HG03280 (cell line): ENCODE measurements around the gene DNAJC5.
"Not testable (repeated sequence)": the region's sequence is repeated elsewhere in the genome, so short reads cannot be mapped to it uniquely, and the experiment has no call there.

ENCODE experiments used
- ATAC-seq: cut with Tn5 transposase; IDR thresholded peaks from one replicate; pipeline ENCODE4 v1.9.1; 2021; ENCODE audit warnings: mild to moderate bottlenecking, moderate library complexity; ENCODE audit not compliant: unreplicated experiment

The DNAJC5 gene

GRCh38 chr20:63903796-63904561 is 9.1 kb downstream of the DNAJC5 start:
- no peak for ATAC-seq

DNA sequence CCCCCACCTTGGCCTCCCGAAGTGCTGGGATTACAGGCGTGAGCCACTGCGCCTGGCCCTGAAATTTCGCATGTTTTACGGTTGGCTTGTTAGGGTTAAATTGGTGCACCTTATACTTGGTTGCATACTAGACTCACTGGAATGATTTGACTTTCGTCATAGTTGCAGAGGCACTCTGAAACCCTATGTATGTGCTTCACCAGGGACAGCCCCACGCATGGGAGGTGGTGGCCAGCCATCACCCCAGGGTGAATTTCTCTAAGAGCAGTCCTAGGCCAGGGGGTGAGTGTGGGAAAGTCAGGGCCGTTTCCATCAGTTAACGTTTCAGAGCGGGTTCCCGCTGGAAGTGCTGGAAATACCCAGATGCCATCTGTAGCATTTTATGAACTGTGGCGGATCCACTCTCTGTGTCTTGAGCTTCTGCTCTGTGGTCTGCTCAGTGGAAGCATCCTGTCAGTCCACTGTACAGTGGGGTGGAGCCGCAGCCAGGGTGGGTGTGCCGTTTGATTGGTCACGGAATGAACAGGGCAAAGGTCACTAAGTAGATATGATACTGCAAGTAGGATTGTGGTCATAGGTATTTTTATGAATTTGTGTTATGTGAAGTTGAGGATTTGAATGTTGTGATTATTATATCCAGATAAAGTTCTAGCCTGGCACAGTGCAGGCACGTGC is 13.2 kb downstream of the DNAJC5 start:
- ATAC-seq = no peak

- ATAC-seq = no peak
Observed at GRCh38 chr20:63911176-63911575, 16.2 kb downstream of the DNAJC5 start.

DNA sequence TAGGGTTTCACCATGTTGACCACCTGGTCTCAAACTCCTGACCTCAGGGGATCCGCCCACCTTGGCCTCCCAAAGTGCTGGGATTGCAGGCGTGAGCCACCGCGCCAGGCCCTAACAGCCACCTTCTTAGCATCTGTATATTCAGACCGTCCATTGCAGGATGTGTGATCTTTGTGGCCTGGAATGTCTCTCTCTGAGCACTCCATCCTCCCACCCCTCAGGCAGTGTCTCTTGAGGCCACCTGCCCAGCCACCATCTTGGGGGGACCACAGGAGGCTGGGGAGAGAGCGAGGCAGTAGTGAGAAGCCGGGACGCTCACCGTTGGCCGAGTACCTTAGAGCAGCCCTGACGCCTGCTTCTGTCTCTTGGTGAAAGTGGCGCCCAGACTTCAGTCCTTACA is 18.8 kb downstream of the DNAJC5 start:
- no peak for ATAC-seq

DNA sequence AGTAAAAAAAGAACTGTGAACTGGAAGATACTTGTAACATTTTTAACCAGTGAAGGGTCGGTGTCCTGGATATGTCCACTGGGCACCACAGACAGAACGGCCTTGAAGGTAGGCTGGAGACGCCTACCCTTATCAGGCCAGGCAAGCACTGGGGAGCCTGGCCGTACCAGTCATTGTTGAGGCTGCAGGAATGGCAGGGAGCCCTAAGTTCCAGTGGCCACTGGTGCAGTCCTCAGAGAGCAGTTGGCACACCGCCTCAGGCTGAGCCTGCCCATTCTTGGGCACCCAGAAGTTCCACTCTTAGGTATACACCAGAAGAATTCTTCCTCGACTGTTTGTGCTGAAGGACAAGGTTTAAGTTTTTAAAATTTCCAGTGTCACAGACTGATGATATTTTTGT is 20.5 kb downstream of the DNAJC5 start:
- no peak for ATAC-seq

DNA sequence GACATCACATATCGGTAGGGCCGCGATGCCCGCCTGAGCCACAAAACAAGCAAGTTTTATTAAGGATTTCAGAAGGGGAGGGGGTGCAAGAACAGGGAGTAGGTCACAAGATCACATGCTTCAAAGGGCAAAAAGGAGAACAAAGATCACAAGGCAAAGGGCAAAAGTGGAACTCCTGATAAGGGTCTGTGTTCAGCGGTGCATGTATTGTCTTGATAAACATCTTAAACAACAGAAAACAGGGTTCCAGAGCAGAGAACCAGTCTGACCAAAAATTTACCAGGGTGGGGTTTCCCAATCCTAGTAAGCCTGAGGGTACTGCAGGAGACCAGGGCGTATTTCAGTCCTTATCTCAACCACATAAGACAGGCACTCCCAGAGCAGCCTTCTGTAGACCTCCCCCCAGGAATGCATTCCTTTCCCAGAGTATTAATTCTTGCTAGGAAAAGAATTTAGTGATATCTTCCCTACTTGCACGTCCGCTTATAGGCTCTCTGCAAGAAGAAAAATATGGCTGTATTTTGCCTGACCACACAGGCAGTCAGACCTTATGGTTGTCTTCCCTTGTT is 21.5 kb downstream of the DNAJC5 start:
- not testable (repeated sequence) for ATAC-seq

- ATAC-seq = no peak
Observed at GRCh38 chr20:63917811-63918210, 22.9 kb downstream of the DNAJC5 start.

DNA sequence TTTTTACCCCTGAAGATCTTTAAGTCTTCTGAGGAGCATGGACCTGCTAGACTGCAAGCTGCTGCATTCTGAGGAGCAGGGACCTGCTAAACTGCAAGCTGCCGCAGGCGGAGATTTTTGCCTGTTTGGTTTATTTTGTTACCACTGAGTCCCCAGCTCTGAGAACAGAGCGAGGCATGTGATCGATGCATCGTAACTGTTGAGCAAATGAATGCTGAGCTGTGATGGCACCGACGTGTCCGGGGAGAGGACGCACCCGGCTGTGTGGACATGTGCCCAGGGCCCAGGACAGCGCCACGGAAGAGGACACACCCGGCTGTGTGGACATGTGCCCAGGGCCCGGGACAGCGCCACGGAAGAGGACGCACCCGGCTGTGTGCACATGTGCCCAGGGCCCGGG is 24.2 kb downstream of the DNAJC5 start:
- ATAC-seq = no peak

DNA sequence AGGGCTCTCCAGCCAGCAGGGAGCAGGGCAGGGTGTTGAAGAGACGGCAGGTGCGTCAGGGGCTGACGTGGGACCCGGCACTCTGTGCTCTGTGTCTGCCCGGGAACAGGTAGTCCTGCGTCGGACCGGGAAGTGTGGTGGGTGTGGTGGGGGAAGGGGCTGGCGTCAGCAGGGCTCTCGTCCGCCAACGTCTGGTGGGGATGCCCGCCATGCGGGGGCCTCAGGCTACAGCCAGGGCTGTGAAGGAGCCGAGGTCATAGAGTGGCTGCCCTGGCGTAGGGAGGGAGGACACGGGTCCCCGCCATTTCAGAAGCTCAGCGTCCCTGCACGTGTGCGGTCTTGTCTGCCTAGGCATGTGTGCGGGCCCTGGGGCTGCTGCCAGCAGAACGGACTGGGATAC is 25.3 kb downstream of the DNAJC5 start:
- ATAC-seq = no peak

- ATAC-seq = no peak
Observed at GRCh38 chr20:63923651-63924050, 28.7 kb downstream of the DNAJC5 start.

- ATAC-seq = no peak
Observed at GRCh38 chr20:63924241-63924640, 29.3 kb downstream of the DNAJC5 start.

- ATAC-seq = no peak
Observed at GRCh38 chr20:63926298-63926697, 31.4 kb downstream of the DNAJC5 start.

GRCh38 chr20:63929071-63929470 is 34.1 kb downstream of the DNAJC5 start:
- no peak for ATAC-seq

DNA sequence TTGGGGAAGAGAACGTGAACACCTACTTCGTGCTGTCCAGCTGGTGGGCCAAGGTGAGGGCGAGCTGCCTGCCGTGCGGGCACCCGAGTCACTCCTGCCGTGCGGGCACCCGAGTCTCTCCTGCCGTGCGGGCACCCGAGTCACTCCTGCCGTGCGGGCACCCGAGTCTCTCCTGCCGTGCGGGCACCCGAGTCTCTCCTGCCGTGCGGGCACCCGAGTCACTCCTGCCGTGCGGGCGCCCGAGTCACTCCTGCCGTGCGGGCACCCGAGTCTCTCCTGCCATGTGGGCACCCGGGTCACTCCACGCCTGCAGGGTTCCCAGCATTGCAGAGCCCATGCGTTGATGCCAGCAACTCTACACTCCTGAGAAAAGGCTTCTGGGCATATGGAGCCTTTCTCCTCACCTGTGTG is 34.6 kb downstream of the DNAJC5 start:
- not testable (repeated sequence) for ATAC-seq

DNA sequence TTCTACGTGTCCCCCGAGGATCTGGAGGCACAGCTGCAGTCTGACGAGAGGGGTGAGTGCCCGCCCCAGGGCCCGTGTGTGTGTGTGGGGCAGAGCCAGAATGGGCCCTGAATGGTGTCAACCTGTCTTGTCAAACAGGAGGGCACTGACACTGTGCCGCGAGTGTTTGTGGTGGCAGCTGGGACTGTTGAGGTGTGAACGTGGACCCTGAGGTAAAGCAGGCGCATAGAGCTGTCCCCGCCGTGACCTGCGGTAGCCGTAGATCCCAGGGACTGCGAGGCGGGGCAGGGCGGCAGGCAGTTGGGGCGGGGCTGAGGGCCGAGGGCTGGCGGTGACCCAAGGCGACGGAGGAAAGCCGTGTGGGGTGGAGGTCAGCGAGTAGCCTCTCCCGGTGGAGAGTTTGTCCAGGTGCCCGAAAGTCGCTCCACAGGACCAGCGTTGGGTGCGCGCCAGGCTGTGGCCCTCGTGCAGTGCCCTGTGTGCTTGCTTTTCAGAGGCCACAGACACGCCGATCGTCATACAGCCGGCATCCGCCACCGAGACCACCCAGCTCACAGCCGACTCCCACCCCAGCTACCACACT is 36.1 kb downstream of the DNAJC5 start:
- no peak for ATAC-seq

- ATAC-seq = no peak
Observed at GRCh38 chr20:63931735-63932134, 36.8 kb downstream of the DNAJC5 start.

DNA sequence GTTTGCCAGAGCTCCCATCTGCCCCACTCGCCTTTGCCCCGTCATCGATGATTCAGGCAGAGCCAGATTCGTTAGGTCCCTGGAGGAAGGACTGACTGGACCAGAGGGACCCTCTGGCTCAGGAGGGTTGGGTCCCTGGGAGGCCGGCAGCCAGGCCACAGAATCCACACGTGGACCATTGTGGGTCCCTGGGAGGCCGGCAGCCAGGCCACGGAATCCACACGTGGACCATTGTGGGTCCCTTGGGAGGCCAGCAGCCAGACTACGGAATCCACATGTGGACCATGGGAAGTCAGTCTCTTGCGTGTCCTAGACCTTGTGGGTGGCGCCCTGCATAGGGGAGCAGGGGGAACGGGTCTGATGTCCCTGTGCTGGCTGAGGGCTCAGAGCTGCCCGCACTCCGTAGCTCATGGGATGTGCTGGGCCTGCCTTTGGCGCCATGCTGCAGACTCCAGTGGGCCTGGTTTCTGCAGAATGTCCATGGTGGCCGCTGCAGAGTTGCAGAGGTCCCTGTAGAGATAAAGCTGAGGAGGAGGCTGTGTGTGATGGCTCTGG is 37.8 kb downstream of the DNAJC5 start:
- no peak for ATAC-seq

- no peak for ATAC-seq
Observed at GRCh38 chr20:63933646-63934045, 38.7 kb downstream of the DNAJC5 start.

- no peak for ATAC-seq
Observed at GRCh38 chr20:63934271-63935068, 39.5 kb downstream of the DNAJC5 start.

GRCh38 chr20:63935447-63935846 is 40.5 kb downstream of the DNAJC5 start:
- no peak for ATAC-seq

DNA sequence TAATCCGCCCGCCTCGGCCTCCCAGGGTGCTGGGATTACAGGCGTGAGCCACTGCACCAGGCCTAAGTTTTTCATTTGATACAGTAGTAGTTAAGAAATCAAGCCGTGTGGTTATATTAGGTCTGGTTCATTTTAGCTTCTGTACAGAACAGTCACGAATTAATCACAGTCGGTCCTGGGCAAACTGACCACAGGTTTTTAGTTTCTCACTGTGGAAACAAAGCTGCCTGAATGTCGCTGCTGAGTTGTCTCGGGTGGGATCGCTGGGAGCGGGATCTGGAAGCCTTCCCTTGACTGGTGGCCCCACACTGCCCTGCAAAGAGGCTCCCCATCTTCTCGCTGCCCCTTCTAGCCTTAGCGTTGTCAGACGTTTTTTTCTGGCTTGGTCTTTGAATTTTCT is 42.7 kb downstream of the DNAJC5 start:
- no peak for ATAC-seq
